Peyer's patch (tissue), 4 donors: ENCODE data around the gene PAPOLG. TPM values are rescaled to one million over a fixed set of nuclear protein-coding genes. Genes with fewer than 3 reads are reported as not detected.

Experiments used
- DNase-seq, 3 donors: peaks; one replicate each; pipeline ENCODE4 v3.0.0-alpha.2; 2017 to 2019
- H3K27ac ChIP-seq, 4 donors: fragments of 200-600 bp; sonication (generic); one replicate each; pipeline ENCODE4 v1.5.1; 2016 to 2019
- H3K27me3 ChIP-seq, 2 donors: fragments of 200-600 bp; sonication (generic); one replicate each; pipeline ENCODE4 v1.5.1; 2019
- H3K36me3 ChIP-seq, 3 donors: fragments of 200-600 bp; sonication (generic); one replicate each; pipeline ENCODE4 v1.5.1; 2016 to 2019
- H3K4me1 ChIP-seq, 4 donors: fragments of 200-600 bp; sonication (generic); one replicate each; pipeline ENCODE4 v1.5.1; 2016 to 2019
- H3K4me3 ChIP-seq, 4 donors: fragments of 200-600 bp; sonication (generic); 1 replicate in 3 of 4; 2 replicates in 1 of 4; pipeline ENCODE4 v1.5.1; 2016 to 2019; ENCODE audit warnings: mild to moderate bottlenecking in 1 of 4
- H3K9me3 ChIP-seq, 4 donors: fragments of 200-600 bp; sonication (generic); one replicate each; pipeline ENCODE4 v1.5.1; 2016 to 2019; ENCODE audit warnings: mild to moderate bottlenecking in 1 of 4
- POLR2A ChIP-seq, 2 donors: fragments of 450-650 bp; IDR thresholded peaks; one replicate each; pipeline ENCODE4 v1.5.1; 2017; ENCODE audit warnings: antibody characterized with exemption in 2 of 2, mild to moderate bottlenecking in 2 of 2, moderate library complexity in 2 of 2
- total RNA-seq, 4 donors: library from RNA; depleted of rRNA; stranded (reverse); fragments of >200 nt; gene quantifications; one replicate each; pipeline ENCODE4 v1.1.0, GENCODE V29; 2016
- TF ChIP-seq, protein P1 (sequence below), 6 experiments: fragments of 450-650 bp in 4 of 6; fragments of 200-600 bp in 2 of 6; sonication (generic) in 1 of 6; IDR thresholded peaks; one replicate each; pipeline ENCODE4 v1.5.1; 2017 to 2019; ENCODE audit warnings: antibody characterized with exemption in 6 of 6, mild to moderate bottlenecking in 3 of 6, moderate library complexity in 1 of 6

The PAPOLG gene
- total RNA-seq, 4 donors from 2014 or later: 10.1 to 23.8 (median 11.1) TPM

DNA sequence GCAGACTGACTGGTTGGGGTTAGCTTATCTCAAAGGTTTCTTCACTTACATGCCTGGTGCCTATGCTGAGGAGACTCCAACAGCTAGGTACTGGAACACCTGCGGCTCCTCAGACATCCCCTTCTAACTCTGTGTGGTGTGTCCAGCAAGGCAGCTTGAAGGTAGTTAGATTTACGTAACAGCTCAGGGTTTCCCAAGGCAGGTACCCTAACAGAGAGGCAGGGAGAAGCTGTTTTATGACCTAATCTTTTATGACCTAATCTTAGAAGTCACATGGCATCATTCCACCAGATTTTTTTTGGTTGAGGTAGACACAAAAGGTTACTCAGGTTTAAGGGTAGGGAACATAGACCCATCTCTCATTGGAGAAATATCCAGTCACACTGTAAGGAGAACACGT is 17.4 kb upstream of the PAPOLG start:
- Histone ChIP-seq H3K27me3 (no peaks in the 10 kb centered on the region), H3K36me3 (no peaks in the 10 kb centered on the region), H3K4me1 (no peaks in the 10 kb centered on the region), H3K27ac (no peak overlapping the region), H3K4me3 (no peak overlapping the region), H3K9me3 (no peaks in the 10 kb centered on the region)
- DNase-seq: no peak
- TF ChIP-seq, protein P1, sequence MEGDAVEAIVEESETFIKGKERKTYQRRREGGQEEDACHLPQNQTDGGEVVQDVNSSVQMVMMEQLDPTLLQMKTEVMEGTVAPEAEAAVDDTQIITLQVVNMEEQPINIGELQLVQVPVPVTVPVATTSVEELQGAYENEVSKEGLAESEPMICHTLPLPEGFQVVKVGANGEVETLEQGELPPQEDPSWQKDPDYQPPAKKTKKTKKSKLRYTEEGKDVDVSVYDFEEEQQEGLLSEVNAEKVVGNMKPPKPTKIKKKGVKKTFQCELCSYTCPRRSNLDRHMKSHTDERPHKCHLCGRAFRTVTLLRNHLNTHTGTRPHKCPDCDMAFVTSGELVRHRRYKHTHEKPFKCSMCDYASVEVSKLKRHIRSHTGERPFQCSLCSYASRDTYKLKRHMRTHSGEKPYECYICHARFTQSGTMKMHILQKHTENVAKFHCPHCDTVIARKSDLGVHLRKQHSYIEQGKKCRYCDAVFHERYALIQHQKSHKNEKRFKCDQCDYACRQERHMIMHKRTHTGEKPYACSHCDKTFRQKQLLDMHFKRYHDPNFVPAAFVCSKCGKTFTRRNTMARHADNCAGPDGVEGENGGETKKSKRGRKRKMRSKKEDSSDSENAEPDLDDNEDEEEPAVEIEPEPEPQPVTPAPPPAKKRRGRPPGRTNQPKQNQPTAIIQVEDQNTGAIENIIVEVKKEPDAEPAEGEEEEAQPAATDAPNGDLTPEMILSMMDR (IDR thresholded peaks at IDR 0.05): no peak
- TF ChIP-seq POLR2A (IDR thresholded peaks at IDR 0.05): no peak

DNA sequence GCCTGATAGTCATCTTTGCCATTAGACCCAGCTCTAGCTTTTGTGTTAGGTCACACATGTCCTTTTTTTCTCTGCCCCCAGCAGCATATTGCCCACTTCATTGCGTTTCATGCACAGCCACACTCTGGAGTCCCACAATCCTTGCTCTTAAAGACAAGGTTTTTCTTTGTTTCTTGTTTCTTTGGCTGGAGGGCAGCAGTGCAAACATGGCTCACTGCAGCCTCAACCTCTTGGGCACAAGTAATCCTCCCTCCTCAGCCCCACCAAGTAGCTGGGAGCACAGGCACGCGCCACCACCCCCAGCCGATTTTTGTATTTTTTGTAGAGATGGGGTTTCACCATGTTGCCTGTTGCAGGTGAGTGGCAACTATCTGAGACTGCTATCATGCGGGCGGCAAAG is 16.9 kb upstream of the PAPOLG start:
- Histone ChIP-seq H3K4me1 (no peaks in the 10 kb centered on the region), H3K36me3 (no peaks in the 10 kb centered on the region), H3K4me3 (no peak overlapping the region), H3K27me3 (no peaks in the 10 kb centered on the region), H3K27ac (no peak overlapping the region), H3K9me3 (no peaks in the 10 kb centered on the region)
- TF ChIP-seq, protein P1 (IDR thresholded peaks at IDR 0.05): no peak
- TF ChIP-seq POLR2A (IDR thresholded peaks at IDR 0.05): no peak
- DNase-seq: no peak

DNA sequence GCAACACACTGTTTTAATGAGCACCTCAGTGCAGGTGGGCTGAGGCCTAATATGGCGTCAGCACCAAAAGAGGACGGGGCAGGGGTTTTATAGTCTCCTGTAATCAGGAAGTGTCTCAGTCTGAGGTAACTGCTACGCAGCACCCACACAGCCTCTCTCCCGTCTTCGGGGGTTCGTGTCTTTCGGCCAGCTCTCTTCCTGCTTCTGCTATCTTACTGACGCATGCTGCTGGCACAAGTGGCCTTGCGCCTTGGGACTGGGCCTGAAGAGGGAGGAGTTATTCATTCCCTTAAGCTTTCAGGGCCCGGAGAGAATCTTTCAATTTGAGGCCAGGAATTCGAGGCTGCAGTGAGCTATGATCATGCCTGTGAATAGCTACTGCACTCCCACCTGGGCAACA is 14.5 kb upstream of the PAPOLG start:
- Histone ChIP-seq H3K27ac (no peak overlapping the region), H3K36me3 (no peaks in the 10 kb centered on the region), H3K4me3 (no peak overlapping the region), H3K9me3 (no peaks in the 10 kb centered on the region), H3K27me3 (no peaks in the 10 kb centered on the region), H3K4me1 (no peaks in the 10 kb centered on the region)
- no peak for TF ChIP-seq POLR2A (IDR thresholded peaks at IDR 0.05)
- TF ChIP-seq, protein P1 (IDR thresholded peaks at IDR 0.05): no peak
- no peak for DNase-seq

DNA sequence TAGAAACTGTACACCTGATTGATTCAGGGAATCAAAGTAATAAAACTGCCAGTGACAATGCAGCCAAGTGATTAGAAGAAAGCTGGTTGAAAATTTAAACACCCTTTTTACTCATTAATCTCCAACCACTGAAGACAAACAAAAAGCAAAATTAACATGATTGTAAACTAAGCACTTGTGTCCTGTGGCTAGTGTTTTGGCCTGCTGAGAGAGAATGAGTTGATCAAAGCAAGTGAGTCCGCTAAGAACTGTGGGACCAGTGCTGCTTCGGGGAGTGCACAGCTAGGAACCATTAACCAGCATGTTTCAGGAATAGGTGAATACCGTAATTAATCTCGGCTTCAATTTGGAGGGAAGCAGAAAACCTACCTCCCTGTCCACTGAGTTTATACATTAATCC is 13.6 kb upstream of the PAPOLG start:
- Histone ChIP-seq H3K4me3 (no peak overlapping the region), H3K4me1 (no peaks in the 10 kb centered on the region), H3K36me3 (no peaks in the 10 kb centered on the region), H3K9me3 (no peaks in the 10 kb centered on the region), H3K27ac (no peak overlapping the region), H3K27me3 (no peaks in the 10 kb centered on the region)
- no peak for DNase-seq
- TF ChIP-seq POLR2A (IDR thresholded peaks at IDR 0.05): no peak
- TF ChIP-seq, protein P1 (IDR thresholded peaks at IDR 0.05): no peak

DNA sequence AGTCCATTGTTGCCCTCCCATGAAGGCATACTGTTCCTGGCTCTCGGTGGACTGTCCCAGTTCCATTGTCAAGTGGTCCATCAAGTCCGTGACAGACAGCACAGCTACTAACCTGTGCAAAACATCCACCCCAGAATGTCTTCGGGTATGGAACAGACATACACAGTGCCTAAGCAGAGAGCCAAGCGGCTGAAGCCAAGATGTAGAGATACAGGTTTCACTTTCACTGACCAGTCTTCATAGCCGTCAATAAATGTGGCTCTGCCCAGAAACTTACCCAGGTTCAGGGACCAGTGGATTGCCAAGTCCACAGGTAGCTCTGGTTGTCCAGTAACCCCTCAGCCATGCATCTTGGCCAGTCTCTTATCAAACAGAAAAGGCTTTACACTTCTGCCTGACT is 10.7 kb upstream of the PAPOLG start:
- Histone ChIP-seq H3K27me3 (no peaks in the 10 kb centered on the region), H3K36me3 (no peaks in the 10 kb centered on the region), H3K4me1 (no peaks in the 10 kb centered on the region), H3K9me3 (no peaks in the 10 kb centered on the region), H3K27ac (no peak overlapping the region), H3K4me3 (no peak overlapping the region)
- no peak for TF ChIP-seq POLR2A (IDR thresholded peaks at IDR 0.05)
- TF ChIP-seq, protein P1 (IDR thresholded peaks at IDR 0.05): no peak
- DNase-seq: no peak

DNA sequence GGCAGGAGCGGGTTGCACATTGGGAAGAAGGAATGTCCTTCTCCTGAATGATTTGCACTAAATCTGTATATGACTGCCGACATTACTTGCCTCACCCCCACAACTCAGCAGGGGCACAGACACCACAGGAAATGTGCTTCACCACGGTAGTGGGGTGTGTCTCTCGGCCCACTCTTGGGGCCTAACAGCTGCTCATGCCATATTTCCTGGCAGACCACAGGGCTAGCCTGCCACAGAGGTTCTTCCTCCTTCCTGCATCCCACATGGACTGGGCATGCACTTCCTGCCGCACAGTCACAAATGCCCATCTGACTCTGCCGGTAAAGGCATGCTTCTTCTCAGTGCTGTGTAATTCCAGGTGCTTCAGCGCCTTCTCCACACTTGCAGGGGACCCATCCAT is 10.3 kb upstream of the PAPOLG start:
- no peak for TF ChIP-seq POLR2A (IDR thresholded peaks at IDR 0.05)
- TF ChIP-seq, protein P1 (IDR thresholded peaks at IDR 0.05): no peak
- no peak for DNase-seq
- no peak overlapping the region for H3K4me3 ChIP-seq
- H3K36me3 ChIP-seq: no peaks in the 10 kb centered on the region
- no peaks in the 10 kb centered on the region for H3K9me3 ChIP-seq
- no peaks in the 10 kb centered on the region for H3K27me3 ChIP-seq
- no peaks in the 10 kb centered on the region for H3K4me1 ChIP-seq
- H3K27ac ChIP-seq: no peak overlapping the region
